ENCODE results near the gene PIAS2. TPM values are rescaled to one million over a fixed set of nuclear protein-coding genes. Genes with fewer than 3 reads are reported as not detected.
"Not testable (repeated sequence)": the region's sequence is repeated elsewhere in the genome, so short reads cannot be mapped to it uniquely, and the experiment has no call there.

The PIAS2 gene
- total and polyA plus RNA-seq, 2 experiments from 2014 or later, result 18.4 to 30.7 TPM

- Histone ChIP-seq H3K79me2 (no peaks in the 10 kb centered on the region), H3K4me1 (ENCODE audit: insufficient read depth) (no peaks in the 10 kb centered on the region), H3K27me3 (no peaks in the 10 kb centered on the region), H3K9me3 (ENCODE audit: low read depth) (no peaks in the 10 kb centered on the region), H3K27ac (no peak overlapping the region), H3K4me2 (no peak overlapping the region), H3K4me3 (no peak overlapping the region), H3K36me3 (replicated peaks; ENCODE audit: insufficient read depth, low read depth) (no peaks in the 10 kb centered on the region), H2AFZ (no peak overlapping the region), H4K20me1 (ENCODE audit: insufficient read depth, poor library complexity, severe bottlenecking) (no peaks in the 10 kb centered on the region), H3K9me2 (replicated peaks; ENCODE audit: insufficient read depth) (no peaks in the 10 kb centered on the region)
- TF ChIP-seq, protein P1, sequence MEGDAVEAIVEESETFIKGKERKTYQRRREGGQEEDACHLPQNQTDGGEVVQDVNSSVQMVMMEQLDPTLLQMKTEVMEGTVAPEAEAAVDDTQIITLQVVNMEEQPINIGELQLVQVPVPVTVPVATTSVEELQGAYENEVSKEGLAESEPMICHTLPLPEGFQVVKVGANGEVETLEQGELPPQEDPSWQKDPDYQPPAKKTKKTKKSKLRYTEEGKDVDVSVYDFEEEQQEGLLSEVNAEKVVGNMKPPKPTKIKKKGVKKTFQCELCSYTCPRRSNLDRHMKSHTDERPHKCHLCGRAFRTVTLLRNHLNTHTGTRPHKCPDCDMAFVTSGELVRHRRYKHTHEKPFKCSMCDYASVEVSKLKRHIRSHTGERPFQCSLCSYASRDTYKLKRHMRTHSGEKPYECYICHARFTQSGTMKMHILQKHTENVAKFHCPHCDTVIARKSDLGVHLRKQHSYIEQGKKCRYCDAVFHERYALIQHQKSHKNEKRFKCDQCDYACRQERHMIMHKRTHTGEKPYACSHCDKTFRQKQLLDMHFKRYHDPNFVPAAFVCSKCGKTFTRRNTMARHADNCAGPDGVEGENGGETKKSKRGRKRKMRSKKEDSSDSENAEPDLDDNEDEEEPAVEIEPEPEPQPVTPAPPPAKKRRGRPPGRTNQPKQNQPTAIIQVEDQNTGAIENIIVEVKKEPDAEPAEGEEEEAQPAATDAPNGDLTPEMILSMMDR (IDR thresholded peaks at IDR 0.05; ENCODE audit: poor library complexity), result no peak
- no peak for TF ChIP-seq EZH2 (IDR thresholded peaks at IDR 0.05; ENCODE audit: borderline replicate concordance)
- TF ChIP-seq EZH2phosphoT487 (IDR thresholded peaks at IDR 0.05; ENCODE audit: low read depth, severe bottlenecking, unreplicated experiment), result no peak
- WGBS (ENCODE audit: low lambda C conversion rate, missing lambda C conversion rate), result 72% methylated on average over 2 of the region's 2 CpGs
- no peak for DNase-seq (ENCODE audit: low spot score)
These were observed 106.8 kb downstream of the PIAS2 start for GRCh38 chr18:46810481-46811000.

DNA sequence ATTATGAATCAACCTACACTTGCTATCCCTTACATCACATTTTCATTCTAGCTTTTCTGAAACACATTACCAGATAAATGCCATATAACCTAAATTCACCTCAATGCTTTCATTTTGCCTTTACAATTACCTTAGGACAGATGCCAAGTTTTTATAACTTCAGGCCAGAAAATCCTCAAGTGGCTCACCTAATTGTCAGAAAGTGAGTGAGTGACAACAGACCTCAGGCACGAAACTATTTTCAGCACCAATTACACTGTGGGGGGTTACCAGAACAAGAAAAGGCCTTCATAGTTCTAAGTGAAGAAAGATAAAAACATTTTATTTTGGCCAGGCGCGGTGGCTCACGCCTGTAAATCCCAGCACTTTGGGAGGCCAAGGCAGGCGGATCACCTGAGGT is 108.2 kb downstream of the PIAS2 start:
- Histone ChIP-seq H3K9me3 (ENCODE audit: low read depth) (no peaks in the 10 kb centered on the region), H4K20me1 (ENCODE audit: insufficient read depth, poor library complexity, severe bottlenecking) (no peaks in the 10 kb centered on the region), H3K79me2 (no peaks in the 10 kb centered on the region), H2AFZ (no peak overlapping the region), H3K9me2 (replicated peaks; ENCODE audit: insufficient read depth) (no peaks in the 10 kb centered on the region), H3K27me3 (no peaks in the 10 kb centered on the region), H3K36me3 (replicated peaks; ENCODE audit: insufficient read depth, low read depth) (no peaks in the 10 kb centered on the region), H3K4me2 (no peak overlapping the region), H3K4me3 (no peak overlapping the region), H3K27ac (no peak overlapping the region), H3K4me1 (ENCODE audit: insufficient read depth) (no peaks in the 10 kb centered on the region)
- TF ChIP-seq, protein P1 (IDR thresholded peaks at IDR 0.05; ENCODE audit: poor library complexity), result no peak
- no peak for TF ChIP-seq EZH2phosphoT487 (IDR thresholded peaks at IDR 0.05; ENCODE audit: low read depth, severe bottlenecking, unreplicated experiment)
- TF ChIP-seq EZH2 (IDR thresholded peaks at IDR 0.05; ENCODE audit: borderline replicate concordance), result no peak
- no peak for DNase-seq (ENCODE audit: low spot score)
- 96% methylated on average over 5 of the region's 5 CpGs for WGBS (ENCODE audit: low lambda C conversion rate, missing lambda C conversion rate)

DNA sequence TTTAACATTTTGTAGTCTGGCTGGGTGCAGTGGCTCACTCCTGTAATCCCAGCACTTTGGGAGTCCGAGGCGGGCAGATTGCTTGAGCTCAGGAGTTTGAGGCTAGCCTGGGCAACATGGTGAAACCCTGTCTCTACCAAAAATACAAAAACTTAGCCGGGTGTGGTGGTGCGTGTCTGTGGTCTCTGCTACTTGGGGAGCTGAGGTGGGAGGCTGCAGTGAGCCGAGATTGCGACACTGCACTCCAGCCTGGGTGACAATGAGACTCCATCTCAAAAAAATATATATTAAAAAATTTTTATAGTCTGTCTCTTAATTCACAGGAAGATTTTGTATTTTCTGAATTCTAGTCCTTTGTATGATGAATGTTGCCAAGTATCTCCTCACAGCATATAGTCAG is 121.4 kb downstream of the PIAS2 start:
- H3K9me3 ChIP-seq (ENCODE audit: low read depth); H3K9me2 ChIP-seq (replicated peaks; ENCODE audit: insufficient read depth); H3K79me2 ChIP-seq; DNase-seq (ENCODE audit: low spot score); H3K4me2 ChIP-seq; H2AFZ ChIP-seq; H3K27me3 ChIP-seq; H3K36me3 ChIP-seq (replicated peaks; ENCODE audit: insufficient read depth, low read depth); H3K4me3 ChIP-seq; H4K20me1 ChIP-seq (ENCODE audit: insufficient read depth, poor library complexity, severe bottlenecking); H3K4me1 ChIP-seq (ENCODE audit: insufficient read depth); H3K27ac ChIP-seq: not testable (repeated sequence)
- WGBS (ENCODE audit: low lambda C conversion rate, missing lambda C conversion rate), result 95% methylated on average over 6 of the region's 6 CpGs

DNA sequence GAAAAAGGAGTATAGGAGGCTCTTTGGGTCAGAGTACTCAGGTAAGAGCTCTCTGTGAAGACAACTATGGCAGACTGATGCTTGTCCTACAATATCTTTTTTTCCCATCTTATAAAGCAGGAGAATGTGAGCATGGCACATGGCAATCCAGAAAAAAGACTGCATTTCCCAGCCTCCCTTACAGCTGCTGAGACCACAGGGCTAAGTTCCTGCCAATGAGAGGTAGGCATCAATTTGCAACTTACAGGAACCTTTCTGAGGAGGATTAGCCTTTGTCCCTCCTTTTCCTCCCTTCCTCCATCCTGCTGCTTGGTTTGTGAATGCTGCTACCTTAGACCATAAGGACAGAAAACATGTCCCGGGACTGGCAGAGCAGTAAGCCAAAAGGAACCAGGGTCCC is 122.7 kb downstream of the PIAS2 start:
- H3K4me1 ChIP-seq (ENCODE audit: insufficient read depth), result no peaks in the 10 kb centered on the region
- no peaks in the 10 kb centered on the region for H3K9me2 ChIP-seq (replicated peaks; ENCODE audit: insufficient read depth)
- no peaks in the 10 kb centered on the region for H3K27me3 ChIP-seq
- H3K9me3 ChIP-seq (ENCODE audit: low read depth), result no peaks in the 10 kb centered on the region
- no peak overlapping the region for H3K4me3 ChIP-seq
- TF ChIP-seq, protein P1 (IDR thresholded peaks at IDR 0.05; ENCODE audit: poor library complexity), result no peak
- TF ChIP-seq EZH2phosphoT487 (IDR thresholded peaks at IDR 0.05; ENCODE audit: low read depth, severe bottlenecking, unreplicated experiment) (no peak), EZH2 (IDR thresholded peaks at IDR 0.05; ENCODE audit: borderline replicate concordance) (no peak)
- no peak for DNase-seq (ENCODE audit: low spot score)
- H4K20me1 ChIP-seq (ENCODE audit: insufficient read depth, poor library complexity, severe bottlenecking), result no peaks in the 10 kb centered on the region
- H3K79me2 ChIP-seq, result no peaks in the 10 kb centered on the region
- H3K27ac ChIP-seq, result no peak overlapping the region
- H2AFZ ChIP-seq, result no peak overlapping the region
- H3K4me2 ChIP-seq, result no peak overlapping the region
- WGBS (ENCODE audit: low lambda C conversion rate, missing lambda C conversion rate), result 71% methylated on average over 1 of the region's 1 CpG
- no peaks in the 10 kb centered on the region for H3K36me3 ChIP-seq (replicated peaks; ENCODE audit: insufficient read depth, low read depth)
